H1 (cell line): ENCODE measurements around the gene TMPRSS2. TPM values are rescaled to one million over a fixed set of nuclear protein-coding genes. Genes with fewer than 3 reads are reported as not detected.

ENCODE experiments used
- CTCF ChIA-PET: fragments of 300-600 bp; sonication (Branson Sonifier 250); formaldehyde crosslinking; loops from one replicate; lab custom pipeline; 2021; ENCODE audit not compliant: partially characterized antibody; lab: Charles Lee
- POLR2A ChIA-PET: fragments of 300-600 bp; sonication (Branson Sonifier 250); formaldehyde crosslinking; loops from one replicate; lab custom pipeline; 2021; ENCODE audit warnings: inconsistent platforms; ENCODE audit not compliant: partially characterized antibody; lab: Charles Lee
- DNase-seq, 2 experiments: peaks; one replicate each; pipeline versions ENCODE4 v3.0.0 to v3.0.0-alpha.2; 2010 to 2022; ENCODE audit warnings: low spot score in 2 of 2, low read depth in 1 of 2, mixed read lengths in 1 of 2
- FAIRE-seq: peaks from 2 replicates; lab custom pipeline; 2011; peaks lifted over from hg19 to GRCh38; lab: Jason Lieb, UNC
- H2AFZ ChIP-seq: 2 replicates; pipeline ENCODE4 v1.8.1; 2012; ENCODE audit warnings: low read length, inconsistent platforms
- H2AK5ac ChIP-seq: 2 replicates; pipeline ENCODE4 v1.6.1; 2013; ENCODE audit warnings: low read depth, low read length
- H2BK120ac ChIP-seq: replicated peaks from 2 replicates; pipeline ENCODE3; 2013; ENCODE audit warnings: low read depth, low read length, inconsistent platforms
- H2BK12ac ChIP-seq: 2 replicates; pipeline ENCODE4 v1.6.1; 2013; ENCODE audit warnings: low read depth, low read length
- H2BK15ac ChIP-seq: 2 replicates; pipeline ENCODE4 v1.6.1; 2013; ENCODE audit warnings: low read length
- H2BK20ac ChIP-seq: 2 replicates; pipeline ENCODE4 v1.6.1; 2013; ENCODE audit warnings: low read length
- H2BK5ac ChIP-seq: 2 replicates; pipeline ENCODE4 v1.6.1; 2013; ENCODE audit warnings: low read depth, low read length
- H3K14ac ChIP-seq: 2 replicates; pipeline ENCODE4 v1.6.1; 2013; ENCODE audit warnings: inconsistent platforms; ENCODE audit not compliant: insufficient read length
- H3K18ac ChIP-seq: 2 replicates; pipeline ENCODE4 v1.6.1; 2013; ENCODE audit warnings: low read length; ENCODE audit errors: extremely low read depth
- H3K23ac ChIP-seq: 2 replicates; pipeline ENCODE4 v1.6.1; 2013; ENCODE audit warnings: inconsistent platforms; ENCODE audit not compliant: insufficient read length
- H3K23me2 ChIP-seq: 2 replicates; pipeline ENCODE4 v1.6.1; 2013; ENCODE audit warnings: low read depth, low read length
- H3K27ac ChIP-seq: 2 replicates; pipeline ENCODE4 v1.6.1; 2011; ENCODE audit warnings: low read depth, low read length, inconsistent platforms
- H3K27me3 ChIP-seq, 4 experiments: replicated peaks in 1 of 4; 1 replicate in 1 of 4; 2 replicates in 3 of 4; pipeline versions ENCODE4 v1.6.1 to v1.8.1; 2011 to 2013; ENCODE audit warnings: low read length in 3 of 4, mild to moderate bottlenecking in 3 of 4, inconsistent platforms in 2 of 4, mixed read lengths in 2 of 4, moderate library complexity in 1 of 4; ENCODE audit not compliant: control insufficient read depth in 3 of 4, insufficient read depth in 3 of 4; ENCODE audit errors: extremely low read depth in 1 of 4
- H3K36me3 ChIP-seq, 4 experiments: 2 replicates each; pipeline versions ENCODE4 v1.6.1 to v1.8.1; 2011 to 2013; ENCODE audit warnings: mild to moderate bottlenecking in 4 of 4, low read length in 3 of 4, moderate library complexity in 2 of 4, control low read depth in 1 of 4, inconsistent platforms in 1 of 4; ENCODE audit not compliant: insufficient read depth in 4 of 4, control insufficient read depth in 2 of 4
- H3K4ac ChIP-seq: replicated peaks from 2 replicates; pipeline ENCODE3; 2013; ENCODE audit warnings: low read length, low read depth, mixed read lengths, inconsistent platforms; ENCODE audit not compliant: insufficient read length
- H3K4me1 ChIP-seq, 4 experiments: replicated peaks in 1 of 4; 1 replicate in 1 of 4; 2 replicates in 3 of 4; pipeline versions ENCODE4 v1.6.1 to v1.8.1; 2011 to 2013; ENCODE audit warnings: low read length in 3 of 4, inconsistent platforms in 2 of 4, mixed read lengths in 1 of 4; ENCODE audit not compliant: insufficient read depth in 4 of 4, control insufficient read depth in 3 of 4
- H3K4me2 ChIP-seq, 2 experiments: 2 replicates each; pipeline versions ENCODE4 v1.6.1 to v1.8.1; 2011 to 2013; ENCODE audit warnings: low read depth in 2 of 2, low read length in 2 of 2, control low read depth in 1 of 2, inconsistent platforms in 1 of 2, mild to moderate bottlenecking in 1 of 2; ENCODE audit not compliant: insufficient read depth in 1 of 2
- H3K4me3 ChIP-seq, 4 experiments: fragments of 200-600, 300-600 bp in 1 of 4; sonication (generic), shearing (Covaris generic), sonication (Bioruptor Twin) in 1 of 4; 2 replicates each; pipeline versions ENCODE4 v1.5.1 to v1.8.1; 2011 to 2016; ENCODE audit warnings: low read length in 4 of 4, low read depth in 3 of 4, control low read depth in 2 of 4, inconsistent platforms in 2 of 4, mild to moderate bottlenecking in 2 of 4, mixed read lengths in 1 of 4, moderate library complexity in 1 of 4; ENCODE audit not compliant: insufficient read depth in 2 of 4; ENCODE audit errors: extremely low read depth in 1 of 4
- H3K56ac ChIP-seq: replicated peaks from 2 replicates; pipeline ENCODE3; 2013; ENCODE audit warnings: low read depth, mild to moderate bottlenecking, mixed read lengths, low read length, inconsistent platforms; ENCODE audit not compliant: insufficient read length
- H3K79me1 ChIP-seq: 2 replicates; pipeline ENCODE4 v1.6.1; 2013; ENCODE audit warnings: low read depth, low read length, control low read depth
- H3K79me2 ChIP-seq, 2 experiments: 2 replicates each; pipeline versions ENCODE4 v1.6.1 to v1.8.1; 2012 to 2013; ENCODE audit warnings: low read length in 2 of 2, mild to moderate bottlenecking in 2 of 2, inconsistent platforms in 1 of 2; ENCODE audit not compliant: insufficient read depth in 2 of 2, control insufficient read depth in 1 of 2
- H3K9ac ChIP-seq, 4 experiments: replicated peaks in 1 of 4; 1 replicate in 1 of 4; 2 replicates in 3 of 4; pipeline versions ENCODE4 v1.6.1 to v1.8.1; 2011 to 2013; ENCODE audit warnings: low read depth in 3 of 4, low read length in 3 of 4, control low read depth in 2 of 4, mild to moderate bottlenecking in 2 of 4, moderate library complexity in 2 of 4, inconsistent platforms in 1 of 4; ENCODE audit errors: extremely low read depth in 1 of 4
- H3K9me3 ChIP-seq, 2 experiments: 2 replicates each; pipeline versions ENCODE4 v1.6.1 to v1.8.1; 2012 to 2013; ENCODE audit warnings: mild to moderate bottlenecking in 2 of 2, moderate library complexity in 2 of 2, control low read depth in 1 of 2, inconsistent platforms in 1 of 2, low read depth in 1 of 2, low read length in 1 of 2, mixed read lengths in 1 of 2; ENCODE audit not compliant: insufficient read depth in 2 of 2
- H4K20me1 ChIP-seq, 2 experiments: replicated peaks in 1 of 2; 2 replicates each; pipeline versions ENCODE3 to v1.8.1; 2011 to 2013; ENCODE audit warnings: inconsistent platforms in 2 of 2, low read length in 2 of 2, mild to moderate bottlenecking in 1 of 2; ENCODE audit not compliant: insufficient read depth in 2 of 2, control insufficient read depth in 1 of 2
- H4K5ac ChIP-seq: 2 replicates; pipeline ENCODE4 v1.6.1; 2013; ENCODE audit warnings: low read length, low read depth, mixed read lengths, inconsistent platforms; ENCODE audit not compliant: insufficient read length
- H4K8ac ChIP-seq: 2 replicates; pipeline ENCODE4 v1.8.0; 2013; ENCODE audit warnings: mild to moderate bottlenecking, moderate library complexity, low read length, inconsistent platforms; ENCODE audit not compliant: insufficient read depth; ENCODE audit errors: extremely low read depth
- H4K91ac ChIP-seq: replicated peaks from 2 replicates; pipeline ENCODE3; 2013; ENCODE audit warnings: low read length, mixed read lengths, inconsistent platforms; ENCODE audit not compliant: insufficient read length
- CBX8 ChIP-seq: fragments of 300-800, 300-1000 bp; sonication (generic); IDR thresholded peaks from 2 replicates; pipeline ENCODE4 v1.7.1; 2016; ENCODE audit warnings: low read depth, low read length, borderline replicate concordance
- KDM4A ChIP-seq: IDR thresholded peaks from one replicate; pipeline ENCODE4 v1.7.1; 2012; ENCODE audit warnings: low read depth, mild to moderate bottlenecking, moderate library complexity, low read length, inconsistent platforms; ENCODE audit not compliant: severe bottlenecking
- POLR2AphosphoS5 ChIP-seq: IDR thresholded peaks from 2 replicates; pipeline ENCODE4 v1.6.1; 2011; ENCODE audit warnings: low read depth, low read length
- RBBP5 ChIP-seq: IDR thresholded peaks from 2 replicates; pipeline ENCODE4 v1.7.1; 2012; ENCODE audit warnings: low read depth, mild to moderate bottlenecking, inconsistent platforms, low read length, moderate library complexity, borderline replicate concordance
- RNF2 ChIP-seq: fragments of 200-900, 300-1000 bp; sonication (generic); IDR thresholded peaks from 2 replicates; pipeline ENCODE4 v1.7.1; 2016; ENCODE audit warnings: borderline replicate concordance, low read depth, mild to moderate bottlenecking, antibody characterized with exemption, low read length; ENCODE audit not compliant: poor library complexity, severe bottlenecking; ENCODE audit errors: missing control alignments
- TAF1 ChIP-seq: IDR thresholded peaks from 2 replicates; pipeline ENCODE4 v1.6.1; 2011; ENCODE audit warnings: mild to moderate bottlenecking, low read depth, low read length
- WGBS, 2 experiments: shearing (Covaris generic) in 1 of 2; methylation state at CpG; one replicate each; pipeline versions ENCODE4 v1.1.6 to v1.1.7; 2013 to 2015; ENCODE audit warnings: low lambda C conversion rate in 2 of 2, mixed read lengths in 2 of 2, inconsistent platforms in 1 of 2, low coverage in 1 of 2, missing lambda C conversion rate in 1 of 2; ENCODE audit not compliant: insufficient replicate concordance in 2 of 2, insufficient coverage in 1 of 2, insufficient read length in 1 of 2; ENCODE audit errors: extremely low coverage in 1 of 2, missing lambda C conversion rate in 1 of 2; 5-methylcytosine and 5-hydroxymethylcytosine counted together
- polyA plus RNA-seq, 7 experiments: library from polyadenylated mRNA; depleted of rRNA in 3 of 7; stranded (reverse) in 5 of 7; unstranded in 2 of 7; fragments of >200 nt in 5 of 7; fragments of 200-250 nt in 2 of 7; gene quantifications; 1 replicate in 5 of 7; 2 replicates in 1 of 7; 4 replicates in 1 of 7; pipeline versions ENCODE4 v1.2.1 to v1.2.3, GENCODE V29; 2011 to 2013; ENCODE audit warnings: missing spikeins in 2 of 7, mixed read lengths in 2 of 7
- total RNA-seq: library from RNA; stranded (reverse); fragmentation: NEBNext Ultra II Directional; extraction: Animal tissue kit (Norgen Biotek cat#: 25700); gene quantifications from 2 replicates; pipeline ENCODE4 v1.2.1, GENCODE V29; 2021
- TF ChIP-seq, protein P1 (sequence below): IDR thresholded peaks from 2 replicates; pipeline ENCODE4 v1.6.1; 2012; ENCODE audit warnings: low read length, inconsistent platforms
- TF ChIP-seq, protein P2 (sequence below): IDR thresholded peaks from 2 replicates; pipeline ENCODE4 v1.6.1; 2012; ENCODE audit warnings: inconsistent platforms

TMPRSS2 gene
- total and polyA plus RNA-seq, 2 of the 8 experiments (the other 6 are each of a cell fraction or from before 2014, with no cell fraction given): 9.2 to 11.0 TPM

DNA sequence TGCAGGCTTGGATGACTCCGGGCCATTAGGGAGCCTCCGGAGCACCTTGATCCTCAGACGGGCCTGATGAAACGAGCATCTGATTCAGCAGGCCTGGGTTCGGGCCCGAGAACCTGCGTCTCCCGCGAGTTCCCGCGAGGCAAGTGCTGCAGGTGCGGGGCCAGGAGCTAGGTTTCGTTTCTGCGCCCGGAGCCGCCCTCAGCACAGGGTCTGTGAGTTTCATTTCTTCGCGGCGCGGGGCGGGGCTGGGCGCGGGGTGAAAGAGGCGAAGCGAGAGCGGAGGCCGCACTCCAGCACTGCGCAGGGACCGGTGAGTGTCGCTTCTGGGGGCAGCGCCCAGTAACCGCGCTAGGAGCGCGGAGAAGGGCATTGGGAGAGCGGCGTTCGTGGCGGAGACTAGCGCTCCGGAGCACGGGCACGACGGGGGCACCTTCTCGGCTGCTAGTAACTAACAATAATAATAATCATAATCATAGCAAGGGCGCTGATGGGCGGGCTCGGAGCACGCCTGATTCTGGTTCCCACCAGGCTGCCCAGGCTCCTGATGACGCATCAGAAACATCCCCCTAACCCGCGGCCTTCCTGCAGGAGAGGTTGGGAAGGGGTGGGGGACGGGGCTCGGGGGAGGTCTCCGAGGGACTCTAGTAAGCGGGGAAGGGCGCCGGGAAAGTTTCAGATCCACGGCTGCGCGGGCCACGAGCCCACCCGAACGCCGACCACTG is 81.8 kb downstream of the TMPRSS2 start, which contains the start of gene MX1:
Gene MX1 (plus strand): TSS at position 286 of the 722 bp plus-strand sequence. CDS start 5,832 bp downstream, outside the sequence.
- Histone ChIP-seq H3K56ac (no peak within 1 kb of the TSS), H4K5ac (no peak within 1 kb of the TSS), H3K18ac (peak within 1 kb of the TSS; percentile 78), H2AFZ (peak within 1 kb of the TSS; percentile 97), H3K79me1 (no peaks in the 10 kb centered on the region), H3K9me3 (no peaks in the 10 kb centered on the region), H3K79me2 (no peaks in the 10 kb centered on the region), H3K4ac (no peak within 1 kb of the TSS), H3K27me3 (peaks cover 5 to 33% (median 24%) of the 10 kb centered on the region in 4 experiments), H3K4me2 (peak within 1 kb of the TSS; percentile 60 to 89), H3K4me1 (0 out of 7 replicates have a peak, but pooled peaks cover 0 to 3% (median 1%) of the 10 kb centered on the region in 4 experiments), H2BK15ac (peak within 1 kb of the TSS; percentile 61; the same call in 1 of the 2 replicates), H3K23me2 (peaks cover 6% of the 10 kb centered on the region; the same call in 1 of the 2 replicates), H3K23ac (no peak within 1 kb of the TSS), H3K4me3 (peak within 1 kb of the TSS; percentile 24 to 66 (median 58)), H3K14ac (no peak within 1 kb of the TSS), H2BK12ac (peak within 1 kb of the TSS; percentile 33; the same call in 1 of the 2 replicates), H3K9ac (no peak within 1 kb of the TSS; a peak in 3 of 7 replicates), H2BK5ac (no peak within 1 kb of the TSS), H2AK5ac (no peak within 1 kb of the TSS), H3K27ac (no peak within 1 kb of the TSS), H4K8ac (peak within 1 kb of the TSS; percentile 80), H4K91ac (peak within 1 kb of the TSS; percentile 36), H2BK120ac (no peak within 1 kb of the TSS), H4K20me1 (no peaks in the 10 kb centered on the region), H3K36me3 (no peaks in the 10 kb centered on the region), H2BK20ac (0 out of 2 replicates have a peak within 1 kb of the TSS, but pooled peaks have one; percentile 3)
- FAIRE-seq (no peak), DNase-seq (peak in 1 of 2 experiments; percentile 60)
- 5% methylated on average over 48 of the region's 65 CpGs; no CpG with 5 or more reads in 1 of the 2 experiments for WGBS, 2 experiments
- ChIA-PET CTCF (interaction anchor here (4.4 kb wide), 1 partner anchor 14 kb away, joined by 20 read pairs; no protein-coding TSS in a partner anchor), POLR2A (interaction anchor here (0.6 kb wide), 1 partner anchor 131 kb away, joined by 3 read pairs; no protein-coding TSS in a partner anchor)
- TF ChIP-seq, protein P1, sequence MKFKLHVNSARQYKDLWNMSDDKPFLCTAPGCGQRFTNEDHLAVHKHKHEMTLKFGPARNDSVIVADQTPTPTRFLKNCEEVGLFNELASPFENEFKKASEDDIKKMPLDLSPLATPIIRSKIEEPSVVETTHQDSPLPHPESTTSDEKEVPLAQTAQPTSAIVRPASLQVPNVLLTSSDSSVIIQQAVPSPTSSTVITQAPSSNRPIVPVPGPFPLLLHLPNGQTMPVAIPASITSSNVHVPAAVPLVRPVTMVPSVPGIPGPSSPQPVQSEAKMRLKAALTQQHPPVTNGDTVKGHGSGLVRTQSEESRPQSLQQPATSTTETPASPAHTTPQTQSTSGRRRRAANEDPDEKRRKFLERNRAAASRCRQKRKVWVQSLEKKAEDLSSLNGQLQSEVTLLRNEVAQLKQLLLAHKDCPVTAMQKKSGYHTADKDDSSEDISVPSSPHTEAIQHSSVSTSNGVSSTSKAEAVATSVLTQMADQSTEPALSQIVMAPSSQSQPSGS: no peak
- TF ChIP-seq POLR2AphosphoS5: no peak
- TF ChIP-seq TAF1: peak; percentile 65
- TF ChIP-seq, protein P2, sequence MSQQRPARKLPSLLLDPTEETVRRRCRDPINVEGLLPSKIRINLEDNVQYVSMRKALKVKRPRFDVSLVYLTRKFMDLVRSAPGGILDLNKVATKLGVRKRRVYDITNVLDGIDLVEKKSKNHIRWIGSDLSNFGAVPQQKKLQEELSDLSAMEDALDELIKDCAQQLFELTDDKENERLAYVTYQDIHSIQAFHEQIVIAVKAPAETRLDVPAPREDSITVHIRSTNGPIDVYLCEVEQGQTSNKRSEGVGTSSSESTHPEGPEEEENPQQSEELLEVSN: no peak; the same call in 1 of the 2 replicates
- 0 out of 2 replicates have a peak, but pooled peaks have one; percentile 28 for TF ChIP-seq RBBP5
- no peak for TF ChIP-seq RNF2
- no peak for TF ChIP-seq CBX8
- TF ChIP-seq KDM4A: peak; percentile 53
